MM.1S (cell line): ENCODE measurements around the gene TET2.

Experiments
- DNase-seq: peaks from one replicate; pipeline ENCODE4 v3.0.0-alpha.2; 2015
- H2AFZ ChIP-seq: fragments of 300-600 bp; sonication (generic); 2 replicates; pipeline ENCODE4 v1.6.0; 2016; ENCODE audit warnings: antibody characterized with exemption, low read length
- H3F3A ChIP-seq: fragments of 300-600 bp; sonication (generic); 2 replicates; pipeline ENCODE4 v1.6.1; 2016; ENCODE audit warnings: mild to moderate bottlenecking, antibody characterized with exemption, low read length, moderate library complexity, mixed read lengths; ENCODE audit not compliant: insufficient read depth
- H3K27ac ChIP-seq: fragments of 300-600 bp; sonication (generic); 2 replicates; pipeline ENCODE4 v1.5.1; 2016; ENCODE audit warnings: mild to moderate bottlenecking, low read length
- H3K27me3 ChIP-seq: fragments of 300-600 bp; sonication (generic); replicated peaks from 2 replicates; pipeline ENCODE4 v1.6.0; 2016; ENCODE audit warnings: low read length; ENCODE audit not compliant: insufficient read depth
- H3K36me3 ChIP-seq: fragments of 300-600 bp; sonication (generic); replicated peaks from 2 replicates; pipeline ENCODE4 v1.6.1; 2016; ENCODE audit warnings: mild to moderate bottlenecking, low read length, mixed read lengths; ENCODE audit not compliant: insufficient read depth
- H3K4me1 ChIP-seq: fragments of 300-600 bp; sonication (generic); 2 replicates; pipeline ENCODE4 v1.6.1; 2016; ENCODE audit warnings: low read length, mixed read lengths
- H3K4me2 ChIP-seq: fragments of 300-600 bp; sonication (generic); 2 replicates; pipeline ENCODE4 v1.6.0; 2016; ENCODE audit warnings: low read depth, low read length
- H3K4me3 ChIP-seq: fragments of 300-600 bp; sonication (generic); 2 replicates; pipeline ENCODE4 v1.5.1; 2016; ENCODE audit warnings: low read length, mixed read lengths
- H3K79me2 ChIP-seq: fragments of 300-600 bp; sonication (generic); 2 replicates; pipeline ENCODE4 v1.6.1; 2016; ENCODE audit warnings: mixed run types, low read length, mixed read lengths
- H3K9ac ChIP-seq: fragments of 300-600 bp; sonication (generic); 2 replicates; pipeline ENCODE4 v1.6.1; 2016; ENCODE audit warnings: low read length, mixed read lengths
- H3K9me2 ChIP-seq: fragments of 300-600 bp; sonication (generic); replicated peaks from 2 replicates; pipeline ENCODE4 v1.6.1; 2016; ENCODE audit warnings: mild to moderate bottlenecking, low read length, mixed read lengths; ENCODE audit not compliant: insufficient read depth
- H3K9me3 ChIP-seq: fragments of 300-600 bp; sonication (generic); replicated peaks from 2 replicates; pipeline ENCODE4 v1.6.1; 2016; ENCODE audit warnings: mild to moderate bottlenecking, low read length, mixed read lengths; ENCODE audit not compliant: insufficient read depth
- H4K20me1 ChIP-seq: fragments of 300-600 bp; sonication (generic); 2 replicates; pipeline ENCODE4 v1.6.1; 2016; ENCODE audit warnings: mild to moderate bottlenecking, low read length, moderate library complexity, mixed read lengths; ENCODE audit not compliant: insufficient read depth
- CTCF ChIP-seq: fragments of 300-600 bp; sonication (generic); IDR thresholded peaks from 2 replicates; pipeline ENCODE4 v1.5.1; 2016; ENCODE audit warnings: antibody characterized with exemption, low read length, mixed read lengths
- EZH2 ChIP-seq: fragments of 300-600 bp; sonication (generic); optimal IDR thresholded peaks from 2 replicates; pipeline ENCODE3; 2017; ENCODE audit warnings: low read depth, mild to moderate bottlenecking, antibody characterized with exemption, low read length, mixed read lengths
- EZH2phosphoT487 ChIP-seq: fragments of 300-600 bp; sonication (generic); IDR thresholded peaks from 2 replicates; pipeline ENCODE4 v1.6.1; 2018; ENCODE audit warnings: antibody characterized with exemption, low read length

Gene TET2

GRCh38 chr4:105196523-105197145 is 50.0 kb downstream of the TET2 start:
- H3K36me3 ChIP-seq = no peaks in the 10 kb centered on the region
- peaks cover 12% of the 10 kb centered on the region for H3F3A ChIP-seq
- TF ChIP-seq EZH2 = no peak
- TF ChIP-seq EZH2phosphoT487 = no peak
- TF ChIP-seq CTCF = no peak
- no peak overlapping the region for H3K4me3 ChIP-seq
- H3K4me1 ChIP-seq = peaks cover 17% of the 10 kb centered on the region
- no peak overlapping the region for H3K4me2 ChIP-seq
- no peaks in the 10 kb centered on the region for H3K27me3 ChIP-seq
- H3K9ac ChIP-seq = no peak overlapping the region
- DNase-seq = no peak
- H3K27ac ChIP-seq = no peak overlapping the region
- H3K9me3 ChIP-seq = no peaks in the 10 kb centered on the region
- H3K79me2 ChIP-seq = no peaks in the 10 kb centered on the region
- no peaks in the 10 kb centered on the region for H4K20me1 ChIP-seq
- no peaks in the 10 kb centered on the region for H3K9me2 ChIP-seq
- H2AFZ ChIP-seq = no peak overlapping the region

- H3K9me3 ChIP-seq = no peaks in the 10 kb centered on the region
- no peak overlapping the region for H3K4me2 ChIP-seq
- peaks cover 12% of the 10 kb centered on the region for H3F3A ChIP-seq
- H3K4me1 ChIP-seq = peaks cover 17% of the 10 kb centered on the region
- no peak for DNase-seq
- H3K9ac ChIP-seq = no peak overlapping the region
- no peaks in the 10 kb centered on the region for H3K36me3 ChIP-seq
- no peak overlapping the region for H2AFZ ChIP-seq
- H3K79me2 ChIP-seq = no peaks in the 10 kb centered on the region
- H3K27me3 ChIP-seq = no peaks in the 10 kb centered on the region
- no peaks in the 10 kb centered on the region for H4K20me1 ChIP-seq
- H3K27ac ChIP-seq = no peak overlapping the region
- H3K4me3 ChIP-seq = no peak overlapping the region
- H3K9me2 ChIP-seq = no peaks in the 10 kb centered on the region
- TF ChIP-seq CTCF (no peak), EZH2phosphoT487 (no peak), EZH2 (no peak)
Measured at GRCh38 chr4:105197777-105198176, 51.1 kb downstream of the TET2 start.

GRCh38 chr4:105198541-105198940 is 51.9 kb downstream of the TET2 start:
- TF ChIP-seq EZH2phosphoT487 = no peak
- no peak for TF ChIP-seq EZH2
- TF ChIP-seq CTCF = no peak
- H3K4me2 ChIP-seq = no peak overlapping the region
- H3K27ac ChIP-seq = no peak overlapping the region
- no peaks in the 10 kb centered on the region for H3K36me3 ChIP-seq
- H3K9me2 ChIP-seq = no peaks in the 10 kb centered on the region
- no peak overlapping the region for H3K9ac ChIP-seq
- no peak overlapping the region for H3K4me3 ChIP-seq
- H3K4me1 ChIP-seq = peaks cover 17% of the 10 kb centered on the region
- H4K20me1 ChIP-seq = no peaks in the 10 kb centered on the region
- DNase-seq = no peak
- H3K27me3 ChIP-seq = no peaks in the 10 kb centered on the region
- H2AFZ ChIP-seq = no peak overlapping the region
- H3F3A ChIP-seq = peaks cover 12% of the 10 kb centered on the region
- H3K9me3 ChIP-seq = no peaks in the 10 kb centered on the region
- H3K79me2 ChIP-seq = no peaks in the 10 kb centered on the region
